Fibroblast of lung (primary cell): ENCODE measurements around the gene UQCC5. TPM values are rescaled to one million over a fixed set of nuclear protein-coding genes. Genes with fewer than 3 reads are reported as not detected.

Source experiments
- DNase-seq, 2 donors: peaks; one replicate each; pipeline versions ENCODE4 v3.0.0 to v3.0.0-alpha.2; 2010; ENCODE audit warnings: low read depth in 2 of 2
- H2AFZ ChIP-seq: 2 replicates; pipeline ENCODE4 v1.5.1; 2012; ENCODE audit warnings: low read length, control low read depth, inconsistent platforms
- H3K27ac ChIP-seq: 2 replicates; pipeline ENCODE4 v1.5.1; 2011; ENCODE audit warnings: low read length, control low read depth; ENCODE audit not compliant: insufficient read depth
- H3K27me3 ChIP-seq: 2 replicates; pipeline ENCODE4 v1.5.1; 2011; ENCODE audit warnings: mild to moderate bottlenecking, low read length; ENCODE audit not compliant: control insufficient read depth, insufficient read depth
- H3K36me3 ChIP-seq: 2 replicates; pipeline ENCODE4 v1.5.1; 2011; ENCODE audit warnings: low read length; ENCODE audit not compliant: control insufficient read depth, insufficient read depth
- H3K4me1 ChIP-seq: 2 replicates; pipeline ENCODE4 v1.5.1; 2011; ENCODE audit warnings: low read length; ENCODE audit not compliant: control insufficient read depth, insufficient read depth; ENCODE audit errors: extremely low read depth
- H3K4me2 ChIP-seq: 2 replicates; pipeline ENCODE4 v1.5.1; 2011; ENCODE audit warnings: low read length, control low read depth; ENCODE audit not compliant: insufficient read depth; ENCODE audit errors: extremely low read depth
- H3K4me3 ChIP-seq, 4 experiments: fragments of 200-600 bp in 1 of 4; sonication (generic) in 1 of 4; replicated peaks in 1 of 4; 2 replicates each; pipeline ENCODE4 v1.5.1; 2011 to 2016; ENCODE audit warnings: low read length in 4 of 4, low read depth in 3 of 4, mild to moderate bottlenecking in 3 of 4, control low read depth in 2 of 4, inconsistent platforms in 1 of 4, mixed read lengths in 1 of 4; ENCODE audit not compliant: insufficient read depth in 1 of 4; ENCODE audit errors: control extremely low read depth in 1 of 4
- H3K79me2 ChIP-seq: 2 replicates; pipeline ENCODE4 v1.5.1; 2012; ENCODE audit warnings: mild to moderate bottlenecking, low read length, inconsistent platforms; ENCODE audit not compliant: control insufficient read depth, insufficient read depth
- H3K9ac ChIP-seq: 2 replicates; pipeline ENCODE4 v1.5.1; 2011; ENCODE audit warnings: mild to moderate bottlenecking, low read length, control low read depth; ENCODE audit not compliant: insufficient read depth
- H3K9me3 ChIP-seq: 2 replicates; pipeline ENCODE4 v1.5.1; 2012; ENCODE audit warnings: low read depth, low read length; ENCODE audit not compliant: control insufficient read depth, insufficient read depth
- H4K20me1 ChIP-seq: 2 replicates; pipeline ENCODE4 v1.5.1; 2011; ENCODE audit warnings: low read length; ENCODE audit not compliant: control insufficient read depth, insufficient read depth; ENCODE audit errors: extremely low read depth
- EZH2 ChIP-seq: IDR thresholded peaks from 2 replicates; pipeline ENCODE4 v1.5.1; 2012; ENCODE audit warnings: low read length, control low read depth, mild to moderate bottlenecking; ENCODE audit errors: missing control alignments
- polyA plus RNA-seq, 2 donors: library from polyadenylated mRNA; depleted of rRNA in 1 of 2; stranded (reverse) in 1 of 2; unstranded in 1 of 2; fragments of >200 nt; gene quantifications; 2 replicates each; pipeline ENCODE4 v1.2.1, GENCODE V29; 2011 to 2012; ENCODE audit warnings: missing spikeins in 1 of 2
- total RNA-seq: library from RNA; depleted of rRNA; stranded (reverse); fragments of >200 nt; gene quantifications from 2 replicates; pipeline ENCODE4 v1.2.1, GENCODE V29; 2014
- TF ChIP-seq, protein P1 (sequence below), 2 donors: IDR thresholded peaks in 1 of 2; conservative IDR thresholded peaks in 1 of 2; 1 replicate in 1 of 2; 2 replicates in 1 of 2; pipeline ENCODE4 v1.5.1; 2011 to 2012; ENCODE audit warnings: low read length in 2 of 2, control low read depth in 1 of 2, inconsistent platforms in 1 of 2, low read depth in 1 of 2, mild to moderate bottlenecking in 1 of 2

UQCC5 gene
- total and polyA plus RNA-seq, 2 donors (not counting 1 experiment from before 2014, with no cell fraction given), result 9.4 to 13.8 TPM

DNA sequence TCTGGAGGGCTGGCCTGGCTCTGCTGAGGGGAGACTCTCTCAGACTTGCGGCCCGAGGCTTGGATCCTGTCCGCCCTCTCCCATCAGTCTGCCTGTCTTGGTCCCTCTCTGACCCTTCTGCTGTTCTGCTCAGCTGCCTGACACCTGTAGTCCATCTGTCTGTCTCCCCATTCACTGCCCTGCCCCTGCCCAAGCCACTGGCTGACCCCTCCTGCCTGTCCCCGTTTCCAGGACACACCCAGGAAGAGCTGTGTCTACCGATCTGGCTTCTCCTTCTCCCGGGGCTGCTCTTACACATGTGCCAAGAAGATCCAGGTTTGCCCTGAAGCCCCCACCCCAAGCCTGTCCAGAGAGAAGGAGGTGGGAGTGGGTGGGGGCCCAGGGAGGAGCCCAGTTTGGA lies 21.2 kb upstream of the UQCC5 start:
- TF ChIP-seq EZH2, result no peak
- TF ChIP-seq, protein P1, sequence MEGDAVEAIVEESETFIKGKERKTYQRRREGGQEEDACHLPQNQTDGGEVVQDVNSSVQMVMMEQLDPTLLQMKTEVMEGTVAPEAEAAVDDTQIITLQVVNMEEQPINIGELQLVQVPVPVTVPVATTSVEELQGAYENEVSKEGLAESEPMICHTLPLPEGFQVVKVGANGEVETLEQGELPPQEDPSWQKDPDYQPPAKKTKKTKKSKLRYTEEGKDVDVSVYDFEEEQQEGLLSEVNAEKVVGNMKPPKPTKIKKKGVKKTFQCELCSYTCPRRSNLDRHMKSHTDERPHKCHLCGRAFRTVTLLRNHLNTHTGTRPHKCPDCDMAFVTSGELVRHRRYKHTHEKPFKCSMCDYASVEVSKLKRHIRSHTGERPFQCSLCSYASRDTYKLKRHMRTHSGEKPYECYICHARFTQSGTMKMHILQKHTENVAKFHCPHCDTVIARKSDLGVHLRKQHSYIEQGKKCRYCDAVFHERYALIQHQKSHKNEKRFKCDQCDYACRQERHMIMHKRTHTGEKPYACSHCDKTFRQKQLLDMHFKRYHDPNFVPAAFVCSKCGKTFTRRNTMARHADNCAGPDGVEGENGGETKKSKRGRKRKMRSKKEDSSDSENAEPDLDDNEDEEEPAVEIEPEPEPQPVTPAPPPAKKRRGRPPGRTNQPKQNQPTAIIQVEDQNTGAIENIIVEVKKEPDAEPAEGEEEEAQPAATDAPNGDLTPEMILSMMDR (conservative IDR thresholded peaks at IDR 0.05 in 1 of 2, IDR thresholded peaks at IDR 0.05 in 1 of 2; ENCODE audit: low read depth in 1 of 2, low read length in 2 of 2), result no peak
- Histone ChIP-seq H3K4me3 (no peak overlapping the region), H3K36me3 (no peaks in the 10 kb centered on the region), H4K20me1 (no peaks in the 10 kb centered on the region), H3K79me2 (no peaks in the 10 kb centered on the region), H3K9ac (no peak overlapping the region), H3K9me3 (no peaks in the 10 kb centered on the region), H2AFZ (no peak overlapping the region), H3K4me1 (no peaks in the 10 kb centered on the region), H3K4me2 (no peak overlapping the region), H3K27me3 (peaks cover 8% of the 10 kb centered on the region), H3K27ac (no peak overlapping the region)
- no peak for DNase-seq

DNA sequence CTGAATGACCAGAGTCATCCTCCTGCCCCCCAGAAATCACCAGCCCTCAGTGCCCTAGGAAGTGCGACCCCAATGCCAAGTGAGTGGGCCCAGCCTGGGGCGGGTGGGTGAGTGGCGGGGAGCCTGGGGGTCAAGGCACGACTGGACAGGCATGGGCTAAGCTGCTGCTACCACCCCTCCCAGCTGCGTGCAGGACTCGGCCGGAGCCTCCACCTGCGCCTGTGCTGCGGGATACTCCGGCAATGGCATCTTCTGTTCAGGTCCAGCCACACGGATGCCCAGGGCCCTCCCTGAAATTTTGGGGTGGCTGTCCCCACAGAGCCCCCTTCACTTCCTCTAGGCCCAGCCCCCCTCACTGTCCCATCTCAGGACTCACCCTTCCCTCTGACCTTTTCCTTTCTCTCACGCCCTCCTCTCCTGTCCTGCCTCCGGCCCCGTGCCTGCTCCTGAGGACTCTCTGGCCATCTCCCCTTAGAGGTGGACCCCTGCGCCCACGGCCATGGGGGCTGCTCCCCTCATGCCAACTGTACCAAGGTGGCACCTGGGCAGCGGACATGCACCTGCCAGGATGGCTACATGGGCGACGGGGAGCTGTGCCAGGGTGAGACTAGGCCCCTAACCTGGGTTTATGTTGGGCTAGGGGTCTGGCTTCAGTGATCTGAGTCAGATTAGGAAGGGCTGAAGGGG lies 19.8 kb upstream of the UQCC5 start:
- H3K9ac ChIP-seq, result no peak overlapping the region
- H3K4me1 ChIP-seq, result no peaks in the 10 kb centered on the region
- H3K79me2 ChIP-seq, result no peaks in the 10 kb centered on the region
- H3K4me3 ChIP-seq, result no peak overlapping the region
- no peak for DNase-seq
- TF ChIP-seq, protein P1 (conservative IDR thresholded peaks at IDR 0.05 in 1 of 2, IDR thresholded peaks at IDR 0.05 in 1 of 2; ENCODE audit: low read depth in 1 of 2, low read length in 2 of 2), result no peak
- no peak for TF ChIP-seq EZH2
- peaks cover 8% of the 10 kb centered on the region for H3K27me3 ChIP-seq
- no peak overlapping the region for H3K4me2 ChIP-seq
- no peak overlapping the region for H2AFZ ChIP-seq
- no peaks in the 10 kb centered on the region for H3K9me3 ChIP-seq
- no peak overlapping the region for H3K27ac ChIP-seq
- no peaks in the 10 kb centered on the region for H4K20me1 ChIP-seq
- H3K36me3 ChIP-seq, result no peaks in the 10 kb centered on the region

DNA sequence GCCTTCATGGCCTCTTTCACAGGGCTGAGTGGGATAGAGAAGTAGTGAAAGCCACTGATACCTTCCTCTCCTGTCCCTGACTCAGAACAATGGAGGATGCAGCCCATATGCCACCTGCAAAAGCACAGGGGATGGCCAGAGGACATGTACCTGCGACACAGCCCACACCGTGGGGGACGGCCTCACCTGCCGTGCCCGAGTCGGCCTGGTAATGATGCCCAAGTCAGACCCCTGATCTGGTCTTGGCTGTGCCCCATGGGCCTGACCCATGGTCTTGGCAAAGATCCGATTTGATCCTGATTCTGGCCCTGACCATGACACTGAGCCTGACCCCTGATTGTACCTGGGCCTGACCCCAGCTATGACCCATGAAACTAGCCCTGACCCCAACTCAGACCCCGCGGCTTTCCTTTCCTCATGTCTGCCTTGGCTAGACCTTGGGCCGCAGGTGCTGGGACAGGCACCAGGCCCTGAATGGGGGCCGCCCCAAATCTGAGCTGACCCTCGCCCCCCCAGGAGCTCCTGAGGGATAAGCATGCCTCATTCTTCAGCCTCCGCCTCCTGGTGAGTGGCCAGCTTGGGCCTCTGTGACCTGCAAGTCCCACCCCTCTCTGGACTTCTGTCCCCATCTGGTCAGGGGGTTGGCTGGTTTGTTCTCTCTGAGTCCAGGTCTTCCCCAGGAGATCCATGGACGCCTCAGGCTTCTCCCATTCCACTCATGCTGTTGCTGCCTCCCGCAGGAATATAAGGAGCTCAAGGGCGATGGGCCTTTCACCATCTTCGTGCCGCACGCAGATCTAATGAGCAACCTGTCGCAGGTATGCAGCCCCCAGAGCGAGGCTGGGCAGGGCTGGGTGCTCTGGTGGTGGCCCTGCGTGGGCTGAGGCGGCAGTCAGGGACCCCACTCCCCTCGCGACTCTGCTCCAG lies 18.3 kb upstream of the UQCC5 start:
- no peak overlapping the region for H3K4me3 ChIP-seq
- DNase-seq, result no peak
- no peak for TF ChIP-seq EZH2
- TF ChIP-seq, protein P1 (conservative IDR thresholded peaks at IDR 0.05 in 1 of 2, IDR thresholded peaks at IDR 0.05 in 1 of 2; ENCODE audit: low read depth in 1 of 2, low read length in 2 of 2), result no peak
- no peak overlapping the region for H3K9ac ChIP-seq
- H3K27me3 ChIP-seq, result peaks cover 8% of the 10 kb centered on the region
- no peaks in the 10 kb centered on the region for H3K79me2 ChIP-seq
- no peaks in the 10 kb centered on the region for H3K4me1 ChIP-seq
- H3K4me2 ChIP-seq, result no peak overlapping the region
- H3K27ac ChIP-seq, result no peak overlapping the region
- no peaks in the 10 kb centered on the region for H3K9me3 ChIP-seq
- H3K36me3 ChIP-seq, result peaks cover 1% of the 10 kb centered on the region
- no peaks in the 10 kb centered on the region for H4K20me1 ChIP-seq
- H2AFZ ChIP-seq, result no peak overlapping the region
